ENCODE measurements around the gene NCS1. TPM values are rescaled to one million over a fixed set of nuclear protein-coding genes. Genes with fewer than 3 reads are reported as not detected.

NCS1 gene
- total and polyA plus RNA-seq, 9 of the 15 experiments (the other 6 are each of a cell fraction or from before 2014, with no cell fraction given), result 0.28 to 27.0 (median 9.6) TPM

- H3K4me1 ChIP-seq (replicated peaks in 1 of 2; ENCODE audit: control insufficient read depth in 2 of 2, insufficient read depth in 2 of 2, low read length in 2 of 2), result peaks cover 0 to 15% of the 10 kb centered on the region in 2 experiments; a peak in 2 of 5 replicates
- peaks cover 3% of the 10 kb centered on the region for H3K9me1 ChIP-seq (ENCODE audit: control insufficient read depth, insufficient read depth, low read length)
- H3K27ac ChIP-seq (ENCODE audit: extremely low read depth, low read depth, low read length), result no peak overlapping the region
- CTCF ChIA-PET (ENCODE audit: low intra/inter-chr PET ratio), result no interaction called here
- FAIRE-seq (no peak), DNase-seq (ENCODE audit: extremely low read depth in 1 of 4, low spot score in 3 of 4) (no peak), ATAC-seq (peak; percentile 73)
- no peaks in the 10 kb centered on the region for H3K79me2 ChIP-seq (ENCODE audit: control insufficient read depth, insufficient read depth, low read length)
- H3K4me3 ChIP-seq, result no peak overlapping the region
- H2AFZ ChIP-seq (ENCODE audit: low read depth, low read length), result no peak overlapping the region
- no peak overlapping the region for H3K9ac ChIP-seq (ENCODE audit: insufficient read depth in 1 of 2, low read depth in 2 of 2, low read length in 2 of 2)
- H3K9me3 ChIP-seq (replicated peaks; ENCODE audit: control insufficient read depth, insufficient read depth, low read depth, low read length), result no peaks in the 10 kb centered on the region
- 54% methylated on average over 5 of the region's 9 CpGs for WGBS (ENCODE audit: insufficient coverage, low coverage, missing lambda C conversion rate)
- H3K36me3 ChIP-seq (ENCODE audit: control insufficient read depth, insufficient read depth, low read length), result peaks cover 9% of the 10 kb centered on the region; the same call in 2 of the 3 replicates
- TF ChIP-seq HNRNPL (IDR thresholded peaks at IDR 0.05; ENCODE audit: low read depth, low read length) (no peak), PHB (CRISPR knock-in tag; IDR thresholded peaks at IDR 0.05) (no peak), ZNF699 (CRISPR knock-in tag; IDR thresholded peaks at IDR 0.05; ENCODE audit: insufficient replicate concordance) (no peak), EWSR1 (IDR thresholded peaks at IDR 0.05; ENCODE audit: borderline replicate concordance, low read depth, partially characterized antibody) (no peak), RBBP5 (IDR thresholded peaks at IDR 0.05; ENCODE audit: borderline replicate concordance, insufficient read depth, low read length, poor library complexity, severe bottlenecking) (no peak), SMAD3 (CRISPR knock-in tag; conservative IDR thresholded peaks at IDR 0.05) (no peak), PPARD (CRISPR knock-in tag; IDR thresholded peaks at IDR 0.05) (no peak), TCF7L2 (IDR thresholded peaks at IDR 0.05; ENCODE audit: low read depth, low read length) (no peak), TBL1XR1 (IDR thresholded peaks at IDR 0.05; ENCODE audit: low read length in 2 of 2) (no peak), ESRRB (CRISPR knock-in tag; IDR thresholded peaks at IDR 0.05; ENCODE audit: borderline replicate concordance) (no peak), DMBX1 (CRISPR knock-in tag; IDR thresholded peaks at IDR 0.05; ENCODE audit: borderline replicate concordance) (no peak)
- in situ Hi-C loops (cut with MboI) (no loop called here), intact Hi-C loops (cut with micrococcal nuclease) (no loop called here)
- no TSS peak for BruUV-seq (replicated peaks)
- H3K27me3 ChIP-seq (ENCODE audit: control insufficient read depth in 2 of 2, insufficient read depth in 2 of 2, low read length in 2 of 2), result no peaks in the 10 kb centered on the region
- POLR2A ChIA-PET, result no interaction called here
- no peak overlapping the region for H3K4me2 ChIP-seq (ENCODE audit: insufficient read depth, low read length)
- peaks cover 3% of the 10 kb centered on the region; the same call in 1 of the 2 replicates for H4K20me1 ChIP-seq (replicated peaks; ENCODE audit: control insufficient read depth, insufficient read depth, low read length)
These were observed 48.1 kb downstream of the NCS1 start for GRCh38 chr9:130220352-130220751.

All from K562 (cell line).